ENCODE measurements around the gene PLEKHB1. TPM values are rescaled to one million over a fixed set of nuclear protein-coding genes. Genes with fewer than 3 reads are reported as not detected.

The PLEKHB1 gene
- total and polyA plus RNA-seq, 4 donors = 0.75 to 1.4 (median 1.1) TPM

DNA sequence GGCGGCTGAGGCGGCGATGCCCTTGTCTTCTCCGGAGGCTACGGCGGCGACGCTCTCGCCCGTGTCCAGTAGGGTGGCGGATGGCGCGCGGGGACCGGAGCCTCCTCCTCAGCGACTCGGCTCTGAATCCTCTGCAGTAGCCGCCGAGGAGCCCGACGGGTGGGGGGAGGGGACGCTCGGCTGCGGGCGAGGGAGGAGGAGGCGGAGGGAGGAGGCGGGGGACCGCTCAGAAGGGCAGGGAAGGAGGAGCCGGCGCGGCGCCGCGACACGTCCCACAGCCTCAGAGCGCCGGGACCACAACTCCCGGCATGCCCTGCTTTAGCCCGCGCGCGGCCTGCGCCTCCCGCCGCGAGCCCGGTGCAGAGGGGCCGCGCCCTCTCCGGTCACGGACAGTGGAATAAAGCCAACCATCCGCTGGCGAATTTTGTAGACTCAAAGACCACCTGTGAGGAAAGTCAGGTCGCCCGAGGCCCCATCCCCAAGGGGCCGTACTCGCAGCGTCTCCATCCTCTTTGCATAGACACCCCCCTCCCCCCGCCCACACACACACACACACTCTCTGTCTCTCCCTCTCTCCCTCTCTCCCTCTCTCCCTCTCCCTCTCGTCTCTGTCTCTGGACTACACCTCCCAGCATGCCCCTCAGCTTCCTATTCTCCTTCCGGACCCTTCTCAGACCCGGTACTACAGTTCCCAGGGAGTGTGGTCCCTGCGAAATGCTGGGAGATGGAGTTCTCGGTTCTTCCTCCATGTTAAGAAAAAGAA, 48.2 kb upstream of the PLEKHB1 start, which contains the start of gene FAM168A:
TSS of gene FAM168A (minus strand) at position 157 of the 763 bp plus-strand sequence. CDS start 129,638 bp downstream, outside the sequence.
- peaks cover 3 to 19% (median 11%) of the 10 kb centered on the region in 4 donors for H3K4me1 ChIP-seq (ENCODE audit: control insufficient read depth in 4 of 4, insufficient read depth in 4 of 4, low read length in 3 of 4)
- no peaks in the 10 kb centered on the region for H3K36me3 ChIP-seq (ENCODE audit: control insufficient read depth in 4 of 4, insufficient read depth in 3 of 4, low read depth in 1 of 4, low read length in 3 of 4)
- H3K4me3 ChIP-seq (ENCODE audit: low read depth in 1 of 3, low read length in 3 of 3) = peak within 1 kb of the TSS; percentile 92 to 97 (median 96)
- peak within 1 kb of the TSS; percentile 54 to 97 for H3K9ac ChIP-seq (ENCODE audit: low read depth in 1 of 2, low read length in 2 of 2)
- TF ChIP-seq, protein P1, sequence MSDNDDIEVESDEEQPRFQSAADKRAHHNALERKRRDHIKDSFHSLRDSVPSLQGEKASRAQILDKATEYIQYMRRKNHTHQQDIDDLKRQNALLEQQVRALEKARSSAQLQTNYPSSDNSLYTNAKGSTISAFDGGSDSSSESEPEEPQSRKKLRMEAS (IDR thresholded peaks at IDR 0.05) = peak; percentile 38
- peak; percentile 88 for TF ChIP-seq TAF1 (conservative IDR thresholded peaks at IDR 0.05)
- no peak for TF ChIP-seq HNF4G (IDR thresholded peaks at IDR 0.05)
- TF ChIP-seq HNF4A (conservative IDR thresholded peaks at IDR 0.05) = peak in 1 of 2 donors; percentile 36
- TF ChIP-seq GABPA (IDR thresholded peaks at IDR 0.05 in 1 of 2, conservative IDR thresholded peaks at IDR 0.05 in 1 of 2) = peak; percentile 72 to 91
- peak in 1 of 2 donors; percentile 41 for TF ChIP-seq RXRA (IDR thresholded peaks at IDR 0.05)
- TF ChIP-seq, protein P2, sequence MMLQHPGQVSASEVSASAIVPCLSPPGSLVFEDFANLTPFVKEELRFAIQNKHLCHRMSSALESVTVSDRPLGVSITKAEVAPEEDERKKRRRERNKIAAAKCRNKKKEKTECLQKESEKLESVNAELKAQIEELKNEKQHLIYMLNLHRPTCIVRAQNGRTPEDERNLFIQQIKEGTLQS (IDR thresholded peaks at IDR 0.05) = no peak
- peak; percentile 12 for TF ChIP-seq CTCF (IDR thresholded peaks at IDR 0.05; ENCODE audit: low read depth, low read length, missing input control)
- TF ChIP-seq SP1 (IDR thresholded peaks at IDR 0.05) = peak; percentile 66
- peak; percentile 41 for TF ChIP-seq NR2F2 (IDR thresholded peaks at IDR 0.05)
- TF ChIP-seq FOXA2 (IDR thresholded peaks at IDR 0.05) = no peak
- TF ChIP-seq, protein P3, sequence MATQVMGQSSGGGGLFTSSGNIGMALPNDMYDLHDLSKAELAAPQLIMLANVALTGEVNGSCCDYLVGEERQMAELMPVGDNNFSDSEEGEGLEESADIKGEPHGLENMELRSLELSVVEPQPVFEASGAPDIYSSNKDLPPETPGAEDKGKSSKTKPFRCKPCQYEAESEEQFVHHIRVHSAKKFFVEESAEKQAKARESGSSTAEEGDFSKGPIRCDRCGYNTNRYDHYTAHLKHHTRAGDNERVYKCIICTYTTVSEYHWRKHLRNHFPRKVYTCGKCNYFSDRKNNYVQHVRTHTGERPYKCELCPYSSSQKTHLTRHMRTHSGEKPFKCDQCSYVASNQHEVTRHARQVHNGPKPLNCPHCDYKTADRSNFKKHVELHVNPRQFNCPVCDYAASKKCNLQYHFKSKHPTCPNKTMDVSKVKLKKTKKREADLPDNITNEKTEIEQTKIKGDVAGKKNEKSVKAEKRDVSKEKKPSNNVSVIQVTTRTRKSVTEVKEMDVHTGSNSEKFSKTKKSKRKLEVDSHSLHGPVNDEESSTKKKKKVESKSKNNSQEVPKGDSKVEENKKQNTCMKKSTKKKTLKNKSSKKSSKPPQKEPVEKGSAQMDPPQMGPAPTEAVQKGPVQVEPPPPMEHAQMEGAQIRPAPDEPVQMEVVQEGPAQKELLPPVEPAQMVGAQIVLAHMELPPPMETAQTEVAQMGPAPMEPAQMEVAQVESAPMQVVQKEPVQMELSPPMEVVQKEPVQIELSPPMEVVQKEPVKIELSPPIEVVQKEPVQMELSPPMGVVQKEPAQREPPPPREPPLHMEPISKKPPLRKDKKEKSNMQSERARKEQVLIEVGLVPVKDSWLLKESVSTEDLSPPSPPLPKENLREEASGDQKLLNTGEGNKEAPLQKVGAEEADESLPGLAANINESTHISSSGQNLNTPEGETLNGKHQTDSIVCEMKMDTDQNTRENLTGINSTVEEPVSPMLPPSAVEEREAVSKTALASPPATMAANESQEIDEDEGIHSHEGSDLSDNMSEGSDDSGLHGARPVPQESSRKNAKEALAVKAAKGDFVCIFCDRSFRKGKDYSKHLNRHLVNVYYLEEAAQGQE (IDR thresholded peaks at IDR 0.05) = peak; percentile 81
- TF ChIP-seq EGR1 (IDR thresholded peaks at IDR 0.05; ENCODE audit: low read depth in 2 of 2) = peak; percentile 83 to 93
- TF ChIP-seq YY1 (IDR thresholded peaks at IDR 0.05) = peak; percentile 92
- peak; percentile 20 to 36 for TF ChIP-seq RAD21 (IDR thresholded peaks at IDR 0.05)
- under 1% methylated on average over 64 of the region's 64 CpGs for WGBS
- peak; percentile 91 for DNase-seq (ENCODE audit: low spot score)
- peak within 1 kb of the TSS; percentile 68 to 91 for H3K27ac ChIP-seq (ENCODE audit: low read depth in 1 of 2, low read length in 2 of 2)
- H3K27me3 ChIP-seq (ENCODE audit: control insufficient read depth in 4 of 4, insufficient read depth in 4 of 4, low read length in 3 of 4) = no peaks in the 10 kb centered on the region
- H3K9me3 ChIP-seq (ENCODE audit: control insufficient read depth in 4 of 4, low read length in 3 of 4) = no peaks in the 10 kb centered on the region
